Measurements from ENCODE around the gene RNF138.
"Not testable (repeated sequence)": the region's sequence is repeated elsewhere in the genome, so short reads cannot be mapped to it uniquely, and the experiment has no call there.

RNF138 gene

GRCh38 chr18:32095900-32096229 lies 4.2 kb downstream of the RNF138 start:
- no peak for DNase-seq (ENCODE audit: low spot score)

GRCh38 chr18:32096946-32097345 lies 5.3 kb downstream of the RNF138 start:
- no peak for DNase-seq (ENCODE audit: low spot score)

- no peak for DNase-seq (ENCODE audit: low spot score)
Observed at GRCh38 chr18:32104516-32104915, 12.8 kb downstream of the RNF138 start.

GRCh38 chr18:32110005-32110404 lies 18.3 kb downstream of the RNF138 start:
- no peak for DNase-seq (ENCODE audit: low spot score)

GRCh38 chr18:32111706-32112105 lies 20.0 kb downstream of the RNF138 start:
- DNase-seq (ENCODE audit: low spot score): no peak

GRCh38 chr18:32112826-32113225 lies 21.2 kb downstream of the RNF138 start:
- DNase-seq (ENCODE audit: low spot score): no peak

- DNase-seq (ENCODE audit: low spot score): no peak
Observed at GRCh38 chr18:32114293-32114942, 22.7 kb downstream of the RNF138 start.

GRCh38 chr18:32122039-32122438 lies 30.4 kb downstream of the RNF138 start:
- no peak for DNase-seq (ENCODE audit: low spot score)

GRCh38 chr18:32126538-32126937 lies 34.9 kb downstream of the RNF138 start:
- DNase-seq (ENCODE audit: low spot score): no peak

GRCh38 chr18:32135625-32136024 lies 44.0 kb downstream of the RNF138 start:
- DNase-seq (ENCODE audit: low spot score): no peak

GRCh38 chr18:32138332-32138982 lies 46.8 kb downstream of the RNF138 start:
- DNase-seq (ENCODE audit: low spot score): no peak

- no peak for DNase-seq (ENCODE audit: low spot score)
Observed at GRCh38 chr18:32139835-32140283, 48.2 kb downstream of the RNF138 start.

GRCh38 chr18:32148185-32148870 lies 56.7 kb downstream of the RNF138 start:
- no peak for DNase-seq (ENCODE audit: low spot score)

GRCh38 chr18:32152705-32153448 lies 61.2 kb downstream of the RNF138 start:
- no peak for DNase-seq (ENCODE audit: low spot score)

GRCh38 chr18:32156855-32157254 lies 65.2 kb downstream of the RNF138 start:
- DNase-seq (ENCODE audit: low spot score): no peak

- DNase-seq (ENCODE audit: low spot score): no peak
Observed at GRCh38 chr18:32157580-32157979, 65.9 kb downstream of the RNF138 start.

GRCh38 chr18:32158108-32158624 lies 66.5 kb downstream of the RNF138 start:
- peak; percentile 81 for DNase-seq (ENCODE audit: low spot score)

- DNase-seq (ENCODE audit: low spot score): not testable (repeated sequence)
Observed at GRCh38 chr18:32158631-32159030, 67.0 kb downstream of the RNF138 start.

- DNase-seq (ENCODE audit: low spot score): no peak
Observed at GRCh38 chr18:32160547-32160946, 68.9 kb downstream of the RNF138 start.

- no peak for DNase-seq (ENCODE audit: low spot score)
Observed at GRCh38 chr18:32167980-32168730, 76.5 kb downstream of the RNF138 start.

- DNase-seq (ENCODE audit: low spot score): no peak
Observed at GRCh38 chr18:32173654-32174053, 82.0 kb downstream of the RNF138 start.

GRCh38 chr18:32174719-32175118 lies 83.0 kb downstream of the RNF138 start:
- no peak for DNase-seq (ENCODE audit: low spot score)

Measured in AG08396 (cell line).